HFFc6 (cell line): ENCODE measurements around the gene IFI16. TPM values are rescaled to one million over a fixed set of nuclear protein-coding genes. Genes with fewer than 3 reads are reported as not detected.
A peak's percentile ranks its signal among the peaks of the same experiment; 100 is the strongest.
"Not testable (repeated sequence)": the region's sequence is repeated elsewhere in the genome, so short reads cannot be mapped to it uniquely, and the experiment has no call there.

Source experiments
- DNase-seq: peaks from one replicate; pipeline ENCODE4 v3.0.0-alpha.2; 2018
- H3K27ac Mint-ChIP-seq: 2 replicates; pipeline ENCODE4 v1.8.0; 2020; ENCODE audit warnings: mild to moderate bottlenecking, mixed read lengths
- H3K27me3 Mint-ChIP-seq: 2 replicates; pipeline ENCODE4 v1.8.0; 2021; ENCODE audit warnings: mild to moderate bottlenecking, moderate library complexity, mixed read lengths; ENCODE audit not compliant: insufficient read depth
- H3K36me3 Mint-ChIP-seq: 2 replicates; pipeline ENCODE4 v1.8.0; 2021; ENCODE audit warnings: low read depth, mixed read lengths
- H3K4me1 Mint-ChIP-seq: 2 replicates; pipeline ENCODE4 v1.8.0; 2020; ENCODE audit warnings: low read depth, mixed read lengths
- H3K4me3 Mint-ChIP-seq: 2 replicates; pipeline ENCODE4 v1.8.0; 2020; ENCODE audit warnings: mild to moderate bottlenecking, moderate library complexity, mixed read lengths
- H3K9me3 Mint-ChIP-seq: 2 replicates; pipeline ENCODE4 v1.8.0; 2020; ENCODE audit warnings: mild to moderate bottlenecking, mixed read lengths
- CTCF ChIP-seq: fragments of 200-600 bp; sonication (generic); IDR thresholded peaks from 2 replicates; pipeline ENCODE4 v1.5.0; 2021; ENCODE audit warnings: antibody characterized with exemption, mild to moderate bottlenecking
- total RNA-seq, 6 experiments: library from RNA; stranded (reverse); fragmentation: NEBNext Ultra II Directional; extraction: Animal tissue kit (Norgen Biotek cat#: 25700); gene quantifications; 2 replicates in 1 of 6; 3 replicates in 5 of 6; pipeline ENCODE4 v1.2.3, GENCODE V29; 2021

IFI16 gene
- total RNA-seq, 6 experiments from 2014 or later = 50.5 to 70.7 (median 67.3) TPM

- no peak overlapping the region for H3K27ac Mint-ChIP-seq
Measured at GRCh38 chr1:159007726-159008125, 2.0 kb upstream of the IFI16 start.

GRCh38 chr1:159008744-159009188 is 941 bp upstream of the IFI16 start:
- peak overlapping the region; percentile 94 for H3K4me3 Mint-ChIP-seq
- H3K27me3 Mint-ChIP-seq = no peaks in the 10 kb centered on the region; the same call in 1 of the 2 replicates
- H3K27ac Mint-ChIP-seq = peak overlapping the region; percentile 97
- H3K36me3 Mint-ChIP-seq = peaks cover 22% of the 10 kb centered on the region
- no peaks in the 10 kb centered on the region for H3K9me3 Mint-ChIP-seq
- H3K4me1 Mint-ChIP-seq = peaks cover 56% of the 10 kb centered on the region
- TF ChIP-seq CTCF = no peak
- no peak for DNase-seq

More at GRCh38 chr1:159007726-159008125, 2.0 kb upstream of the IFI16 start:
- TF ChIP-seq CTCF = no peak
- Mint-ChIP-seq H3K36me3 (peaks cover 15% of the 10 kb centered on the region), H3K27me3 (no peaks in the 10 kb centered on the region; the same call in 1 of the 2 replicates), H3K4me3 (no peak overlapping the region), H3K9me3 (no peaks in the 10 kb centered on the region), H3K4me1 (peaks cover 45% of the 10 kb centered on the region)
- DNase-seq = no peak

- Mint-ChIP-seq H3K27me3 (no peaks in the 10 kb centered on the region; the same call in 1 of the 2 replicates), H3K36me3 (peaks cover 28% of the 10 kb centered on the region), H3K4me3 (peak overlapping the region; percentile 94), H3K4me1 (peaks cover 61% of the 10 kb centered on the region), H3K27ac (peak overlapping the region; percentile 97), H3K9me3 (no peaks in the 10 kb centered on the region)
- DNase-seq = no peak
- no peak for TF ChIP-seq CTCF
Measured at GRCh38 chr1:159009287-159009686, 420 bp upstream of the IFI16 start.

GRCh38 chr1:159010391-159010790 is 684 bp downstream of the IFI16 start:
- Mint-ChIP-seq H3K36me3 (peaks cover 39% of the 10 kb centered on the region), H3K4me1 (peaks cover 62% of the 10 kb centered on the region), H3K27me3 (no peaks in the 10 kb centered on the region; the same call in 1 of the 2 replicates), H3K9me3 (no peaks in the 10 kb centered on the region), H3K4me3 (peak overlapping the region; percentile 94), H3K27ac (peak overlapping the region; percentile 97)
- TF ChIP-seq CTCF = no peak
- no peak for DNase-seq

GRCh38 chr1:159011001-159011400 is 1.3 kb downstream of the IFI16 start:
- Mint-ChIP-seq H3K36me3 (peaks cover 45% of the 10 kb centered on the region), H3K4me3 (peak overlapping the region; percentile 94), H3K27ac (peak overlapping the region; percentile 97), H3K4me1 (peaks cover 62% of the 10 kb centered on the region)
- H3K9me3 Mint-ChIP-seq, H3K27me3 Mint-ChIP-seq, DNase-seq: not testable (repeated sequence)

- Mint-ChIP-seq H3K27ac (peak overlapping the region; percentile 36), H3K4me1 (peaks cover 63% of the 10 kb centered on the region), H3K36me3 (peaks cover 50% of the 10 kb centered on the region), H3K4me3 (peak overlapping the region; percentile 83), H3K9me3 (no peaks in the 10 kb centered on the region), H3K27me3 (no peaks in the 10 kb centered on the region)
- no peak for TF ChIP-seq CTCF
- no peak for DNase-seq
Measured at GRCh38 chr1:159011751-159012150, 2.0 kb downstream of the IFI16 start.
